ENCODE measurements around the gene TRAPPC2. TPM values are rescaled to one million over a fixed set of nuclear protein-coding genes. Genes with fewer than 3 reads are reported as not detected.

Gene TRAPPC2
- 12.4 TPM for polyA plus RNA-seq (2013, experiment 1 of 2; ENCODE audit: insufficient read length)
- 11.9 TPM for polyA plus RNA-seq (2013, experiment 2 of 2; ENCODE audit: insufficient read length)

DNA sequence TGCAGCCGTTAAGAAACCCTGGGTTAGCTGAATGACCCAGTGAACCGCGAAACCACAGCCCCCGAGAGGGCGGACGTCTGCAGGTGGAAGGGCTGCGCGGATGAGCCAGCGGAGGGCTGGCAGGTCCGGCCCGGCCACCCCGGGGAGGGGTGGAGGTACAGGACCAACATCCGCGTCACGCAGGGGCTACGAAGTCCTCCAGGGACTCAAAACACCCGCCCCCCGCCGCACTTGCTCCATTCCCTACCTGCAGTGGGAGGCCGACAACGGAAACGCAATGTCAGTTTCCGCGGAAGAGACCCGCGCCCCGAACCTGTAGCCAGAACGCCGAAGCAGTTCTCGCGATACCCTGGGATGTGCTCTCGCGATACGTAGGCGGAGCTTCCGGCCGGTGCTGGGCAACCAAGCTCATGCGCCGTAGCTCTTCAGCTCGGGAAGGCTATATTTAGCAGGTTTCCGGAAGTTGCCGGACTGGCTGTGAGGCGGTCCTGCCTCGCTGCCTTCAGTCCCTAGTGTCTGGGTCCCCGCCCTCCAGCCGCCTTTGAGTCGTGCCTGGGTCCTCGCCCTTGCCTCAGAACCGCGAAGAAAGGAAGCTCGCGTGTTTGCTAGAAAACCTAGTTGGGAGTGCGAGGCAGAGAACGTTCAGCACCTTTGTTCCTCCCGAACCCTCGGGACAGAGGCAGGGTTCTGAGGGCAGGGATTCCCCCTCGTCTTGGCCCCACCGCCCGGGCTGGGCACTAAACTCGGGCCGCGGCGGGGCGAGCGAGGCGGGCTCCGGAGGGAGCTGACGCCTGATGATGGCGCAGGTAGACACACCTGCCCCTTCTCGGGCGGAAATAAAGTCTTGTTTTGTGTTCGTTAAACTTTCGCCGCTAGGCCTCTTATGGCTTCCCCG lies at the start of gene TRAPPC2, which contains the start of gene OFD1:
Gene TRAPPC2 (minus strand): TSS at position 343 of the 895 bp plus-strand sequence. CDS start 14,657 bp downstream, outside the sequence.
Gene OFD1 (plus strand): TSS at position 471 of the 895 bp plus-strand sequence. CDS start 324 bp downstream, at position 795.
- peak; percentile 95 for DNase-seq

DNA sequence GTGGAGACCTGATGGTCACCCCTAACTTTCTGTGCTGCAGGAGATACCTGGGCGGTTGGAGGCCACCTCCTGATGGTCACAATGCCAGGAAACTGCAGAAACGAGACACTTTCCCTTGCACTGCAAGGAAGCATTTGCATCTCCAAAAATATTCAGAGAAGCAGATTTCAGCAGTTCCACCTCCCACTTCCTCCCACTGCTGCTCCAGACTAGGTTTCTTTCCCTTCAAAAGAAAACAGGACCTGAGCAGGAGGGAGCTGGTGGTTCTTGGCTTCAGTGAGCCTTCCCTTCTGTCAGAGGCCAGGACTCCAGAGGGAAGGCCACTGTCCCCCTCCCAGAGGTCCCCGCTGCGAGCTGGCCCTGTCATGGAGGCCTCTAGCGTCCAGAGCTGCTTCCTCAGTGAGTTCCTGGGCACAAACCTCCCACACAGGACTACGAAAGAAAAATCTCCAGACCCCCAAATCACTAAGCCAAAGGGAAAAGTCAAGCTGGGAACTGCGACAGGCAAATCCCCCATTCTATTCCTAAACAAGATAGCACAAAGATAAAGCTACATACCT lies 46.5 kb upstream of the TRAPPC2 start:
- DNase-seq = no peak

GRCh38 chrX:13778916-13779315 lies 44.5 kb upstream of the TRAPPC2 start:
- DNase-seq = peak; percentile 53

GRCh38 chrX:13776387-13776786 lies 42.0 kb upstream of the TRAPPC2 start:
- DNase-seq = no peak

DNA sequence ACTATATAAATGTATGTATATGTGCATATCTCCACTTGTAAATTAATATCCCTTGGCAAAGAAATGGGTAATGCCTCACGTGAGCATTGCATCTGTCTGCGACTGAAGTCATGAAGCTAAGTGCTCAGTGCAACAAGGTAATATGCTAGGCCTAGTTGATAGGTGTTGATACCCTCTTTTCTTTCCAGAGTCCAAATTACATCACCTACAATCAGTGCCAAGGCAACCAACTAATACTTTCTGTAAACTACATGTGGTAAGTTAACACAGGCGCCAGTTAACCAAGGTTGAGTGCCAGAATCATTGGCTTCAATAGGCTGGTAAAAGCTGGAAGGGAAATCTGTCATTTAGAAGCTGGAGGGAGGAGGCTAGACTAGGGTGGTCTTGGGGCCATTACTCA lies 41.4 kb upstream of the TRAPPC2 start:
- no peak for DNase-seq

DNA sequence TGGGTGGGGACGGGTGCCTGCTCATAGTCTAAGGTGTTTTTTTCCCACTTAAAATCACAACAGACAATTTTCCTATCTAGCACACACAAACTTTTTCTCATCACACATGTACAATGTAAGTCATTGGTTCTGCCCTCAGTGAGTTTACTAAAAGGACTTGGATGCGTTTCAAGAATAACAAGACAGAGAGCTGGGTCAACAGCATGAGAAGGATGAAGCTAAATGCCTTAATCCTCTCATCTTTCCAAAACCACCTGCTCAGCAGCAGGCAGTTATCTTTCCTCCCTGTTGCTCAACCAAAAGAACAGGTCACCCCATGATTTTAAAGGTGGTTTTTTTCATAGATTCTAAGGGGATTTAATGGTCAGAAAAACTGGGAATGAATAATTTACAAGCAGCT lies 40.3 kb upstream of the TRAPPC2 start:
- no peak for DNase-seq

DNA sequence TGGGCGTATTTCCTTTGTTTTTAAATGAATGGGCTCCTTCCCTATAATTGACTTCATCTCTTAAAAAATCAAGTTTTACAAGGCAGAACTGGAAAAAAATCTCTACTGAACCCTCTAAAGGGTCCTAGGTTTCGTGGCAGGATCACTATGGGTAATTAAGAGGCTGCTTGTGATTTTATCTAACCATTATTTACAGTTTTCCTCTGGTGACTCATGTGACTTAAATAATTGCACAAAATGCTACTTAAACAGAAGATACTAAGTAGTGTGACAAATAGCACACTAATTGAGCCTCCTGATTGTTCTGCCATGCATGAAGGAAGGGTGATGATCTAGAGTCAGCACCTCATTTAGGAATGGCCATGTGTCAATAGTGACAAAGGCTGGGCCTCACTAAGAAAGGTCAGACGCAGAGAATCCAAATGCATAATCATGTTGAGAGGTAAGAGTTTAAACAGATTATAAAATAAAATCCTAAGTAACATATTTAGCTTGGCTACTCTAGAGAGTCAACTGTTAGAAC lies 35.7 kb upstream of the TRAPPC2 start:
- DNase-seq = no peak

GRCh38 chrX:13768939-13769338 lies 34.5 kb upstream of the TRAPPC2 start:
- no peak for DNase-seq

GRCh38 chrX:13764765-13765164 lies 30.3 kb upstream of the TRAPPC2 start:
- DNase-seq = no peak

DNA sequence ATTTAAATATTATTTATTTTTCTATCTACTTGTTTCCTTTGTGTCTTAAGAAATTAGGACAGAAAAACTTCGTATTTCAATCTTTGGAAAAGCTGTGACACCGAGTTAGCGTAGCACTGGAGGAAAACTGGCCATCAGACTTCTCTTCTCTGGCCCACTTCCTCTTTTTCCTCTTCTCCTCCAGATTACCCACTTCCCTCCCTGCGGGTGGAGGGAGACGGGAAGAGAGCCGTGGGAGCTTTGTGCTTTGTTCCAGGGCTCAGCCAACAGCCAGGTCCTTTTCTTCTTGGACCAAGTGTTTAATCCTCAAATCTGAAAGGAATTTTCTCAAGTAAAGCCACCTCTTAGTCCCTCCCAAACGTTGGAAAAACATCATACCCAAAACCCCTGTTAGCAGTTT lies 29.9 kb upstream of the TRAPPC2 start:
- DNase-seq = no peak

DNA sequence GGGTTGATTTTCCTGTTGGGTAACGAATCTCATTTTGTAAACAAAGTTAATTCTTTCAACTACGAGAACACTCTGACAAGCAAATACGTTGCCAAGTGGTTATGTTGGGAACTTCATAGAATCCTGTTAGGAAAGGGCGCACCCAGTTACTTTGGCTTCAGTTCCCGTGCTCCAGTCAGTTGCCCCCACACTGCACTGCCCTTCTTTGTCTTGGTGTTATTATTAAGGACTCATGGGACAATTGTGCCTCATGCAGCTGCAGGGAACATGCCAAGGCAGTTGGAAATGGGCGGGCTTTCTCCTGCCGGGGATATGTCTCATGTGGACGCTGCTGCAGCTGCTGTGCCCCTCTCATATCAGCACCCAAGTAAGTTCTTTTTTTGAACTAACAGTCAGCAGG lies 29.1 kb upstream of the TRAPPC2 start:
- DNase-seq = no peak

GRCh38 chrX:13761606-13762414 lies 27.4 kb upstream of the TRAPPC2 start:
- DNase-seq = no peak

DNA sequence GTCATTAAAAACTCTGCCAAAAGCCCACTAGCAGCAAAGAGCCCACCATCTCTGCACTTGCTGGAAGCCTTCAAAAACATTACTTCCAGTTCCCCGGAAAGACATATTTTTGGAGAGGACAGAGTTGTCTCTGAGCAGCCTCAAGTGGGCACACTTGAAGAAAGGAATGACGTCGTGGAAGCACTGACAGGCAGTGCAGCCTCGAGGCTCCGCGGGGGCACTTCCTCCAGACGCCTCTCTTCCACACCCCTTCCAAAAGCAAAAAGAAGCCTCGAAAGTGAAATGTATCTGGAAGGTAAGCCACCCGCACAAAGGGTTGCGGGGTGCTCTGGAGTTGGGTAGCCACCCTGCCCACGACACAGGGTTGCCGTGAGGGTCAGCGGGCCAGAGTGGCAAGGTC lies 26.0 kb upstream of the TRAPPC2 start:
- no peak for DNase-seq

DNA sequence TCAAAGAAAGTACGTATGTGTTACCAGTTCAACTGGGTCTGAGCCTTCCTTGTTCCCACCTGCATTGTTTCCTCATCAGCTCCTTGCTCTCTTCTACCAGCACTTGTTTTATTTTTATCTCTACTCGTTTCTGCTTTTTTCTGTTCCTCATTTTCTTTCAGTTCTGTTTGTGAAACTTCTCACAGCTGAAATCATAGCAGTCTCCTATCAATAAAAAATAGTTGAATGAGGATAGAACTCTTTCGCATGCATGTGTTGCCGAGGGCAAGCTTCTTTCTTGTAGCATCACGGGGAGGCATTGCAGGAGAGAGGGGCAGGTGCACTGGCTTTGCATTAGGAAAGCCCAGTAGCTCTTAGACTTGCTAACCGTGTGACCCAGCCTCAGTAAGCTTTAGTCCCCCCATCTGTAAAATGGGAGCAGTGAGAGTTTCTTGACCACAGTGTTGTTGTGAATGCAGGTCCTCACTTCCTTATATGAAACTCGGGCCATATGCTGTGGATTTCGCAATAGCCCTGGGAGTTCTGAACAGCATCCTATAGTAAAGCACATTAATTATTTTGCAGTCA lies 24.8 kb upstream of the TRAPPC2 start:
- DNase-seq = no peak

DNA sequence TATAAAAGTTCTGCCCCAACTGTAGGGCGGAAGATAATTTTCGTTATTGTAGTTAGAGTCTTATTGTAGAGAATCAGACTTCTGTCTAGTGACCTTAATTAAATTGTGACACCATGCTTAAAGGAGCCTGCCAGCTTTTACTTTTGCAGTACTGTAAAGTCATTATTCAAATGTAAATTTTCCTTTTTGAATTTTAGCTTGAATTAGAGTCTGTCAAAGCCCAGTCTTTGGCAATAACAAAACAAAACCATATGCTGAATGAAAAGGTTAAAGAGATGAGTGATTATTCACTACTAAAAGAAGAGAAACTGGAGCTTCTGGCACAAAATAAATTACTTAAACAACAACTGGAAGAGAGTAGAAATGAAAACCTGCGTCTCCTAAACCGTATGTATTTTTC lies 22.0 kb upstream of the TRAPPC2 start:
- no peak for DNase-seq

- no peak for DNase-seq
Observed at GRCh38 chrX:13755254-13755653, 20.8 kb upstream of the TRAPPC2 start.

- no peak for DNase-seq
Observed at GRCh38 chrX:13754765-13755164, 20.3 kb upstream of the TRAPPC2 start.

GRCh38 chrX:13752646-13753045 lies 18.2 kb upstream of the TRAPPC2 start:
- no peak for DNase-seq

GRCh38 chrX:13752141-13752540 lies 17.7 kb upstream of the TRAPPC2 start:
- no peak for DNase-seq

GRCh38 chrX:13750812-13751211 lies 16.4 kb upstream of the TRAPPC2 start:
- DNase-seq = no peak

GRCh38 chrX:13750204-13750603 lies 15.8 kb upstream of the TRAPPC2 start:
- DNase-seq = peak; percentile 43

DNA sequence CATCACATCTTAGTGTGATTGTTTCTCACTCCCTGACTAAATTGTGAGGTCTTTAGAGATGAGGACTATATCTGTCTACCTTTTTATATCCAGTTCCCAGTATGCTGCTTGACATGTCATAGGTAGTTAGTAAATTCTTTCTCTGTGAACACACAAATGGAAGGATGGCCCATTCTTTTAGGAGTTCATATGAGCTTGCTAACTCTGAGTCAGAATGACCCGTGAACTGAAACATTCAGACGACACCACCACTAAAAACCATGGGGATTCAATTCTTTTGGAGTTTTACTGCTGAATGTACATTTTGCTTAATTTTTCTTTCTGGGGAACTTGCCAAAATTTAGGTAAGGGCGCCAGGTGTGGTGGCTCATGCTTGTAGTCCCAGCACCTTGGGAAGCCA lies 14.1 kb upstream of the TRAPPC2 start:
- no peak for DNase-seq

All from fibroblast of skin of scalp (primary cell).